Measurements from ENCODE around the gene CTCFL.

DNA sequence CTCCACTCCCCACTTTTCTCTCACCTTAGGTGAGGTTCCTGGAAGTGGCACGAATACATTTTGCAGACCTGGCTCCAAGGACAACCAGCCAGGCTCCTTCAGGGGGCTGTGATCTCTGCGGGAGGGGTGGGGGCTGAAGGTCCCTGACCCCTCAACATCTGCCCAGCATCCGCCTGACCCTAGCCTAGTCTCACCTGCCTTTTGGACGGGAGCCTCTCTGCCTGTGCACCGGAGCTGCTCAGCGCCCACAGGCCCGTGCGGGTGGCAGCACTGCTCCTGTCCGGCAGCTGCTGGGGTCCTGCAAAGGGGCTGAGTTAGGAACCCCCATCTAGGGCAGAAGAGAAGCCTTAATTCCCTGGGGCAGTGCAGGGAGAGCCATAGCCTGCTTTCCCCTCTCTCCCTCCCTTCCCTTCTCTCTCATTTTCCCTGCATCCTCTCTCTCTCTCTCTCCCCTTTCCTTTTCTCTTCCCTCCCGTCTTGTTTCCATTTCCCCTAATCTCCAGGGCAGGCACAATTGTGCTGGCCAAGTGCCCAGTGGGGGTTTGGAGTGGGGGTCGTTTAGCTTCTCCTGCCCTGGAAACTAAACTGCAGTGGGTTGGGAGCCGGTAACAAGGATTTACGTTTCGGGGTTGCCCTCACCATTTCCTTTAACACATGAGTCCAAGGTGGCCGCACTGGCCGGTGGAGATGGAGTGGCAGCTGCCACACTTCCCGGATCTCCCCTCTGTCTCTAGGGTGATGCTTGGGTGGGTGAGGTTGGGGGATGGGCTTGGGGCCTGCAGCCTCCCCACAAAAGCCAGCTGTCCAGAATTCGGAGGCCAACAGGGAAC is 54.1 kb downstream of the CTCFL start:
- TF ChIP-seq, protein P1, sequence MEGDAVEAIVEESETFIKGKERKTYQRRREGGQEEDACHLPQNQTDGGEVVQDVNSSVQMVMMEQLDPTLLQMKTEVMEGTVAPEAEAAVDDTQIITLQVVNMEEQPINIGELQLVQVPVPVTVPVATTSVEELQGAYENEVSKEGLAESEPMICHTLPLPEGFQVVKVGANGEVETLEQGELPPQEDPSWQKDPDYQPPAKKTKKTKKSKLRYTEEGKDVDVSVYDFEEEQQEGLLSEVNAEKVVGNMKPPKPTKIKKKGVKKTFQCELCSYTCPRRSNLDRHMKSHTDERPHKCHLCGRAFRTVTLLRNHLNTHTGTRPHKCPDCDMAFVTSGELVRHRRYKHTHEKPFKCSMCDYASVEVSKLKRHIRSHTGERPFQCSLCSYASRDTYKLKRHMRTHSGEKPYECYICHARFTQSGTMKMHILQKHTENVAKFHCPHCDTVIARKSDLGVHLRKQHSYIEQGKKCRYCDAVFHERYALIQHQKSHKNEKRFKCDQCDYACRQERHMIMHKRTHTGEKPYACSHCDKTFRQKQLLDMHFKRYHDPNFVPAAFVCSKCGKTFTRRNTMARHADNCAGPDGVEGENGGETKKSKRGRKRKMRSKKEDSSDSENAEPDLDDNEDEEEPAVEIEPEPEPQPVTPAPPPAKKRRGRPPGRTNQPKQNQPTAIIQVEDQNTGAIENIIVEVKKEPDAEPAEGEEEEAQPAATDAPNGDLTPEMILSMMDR (IDR thresholded peaks at IDR 0.05) = no peak
- no peak for TF ChIP-seq POLR2A (IDR thresholded peaks at IDR 0.05)
